MM.1S (cell line): Measurements from ENCODE around the gene BMP3.
"Not testable (repeated sequence)": the region's sequence is repeated elsewhere in the genome, so short reads cannot be mapped to it uniquely, and the experiment has no call there.

Experiments used
- DNase-seq: peaks from one replicate; pipeline ENCODE4 v3.0.0-alpha.2; 2015
- H2AFZ ChIP-seq: fragments of 300-600 bp; sonication (generic); 2 replicates; pipeline ENCODE4 v1.6.0; 2016; ENCODE audit warnings: antibody characterized with exemption, low read length
- H3F3A ChIP-seq: fragments of 300-600 bp; sonication (generic); 2 replicates; pipeline ENCODE4 v1.6.1; 2016; ENCODE audit warnings: mild to moderate bottlenecking, antibody characterized with exemption, low read length, moderate library complexity, mixed read lengths; ENCODE audit not compliant: insufficient read depth
- H3K27ac ChIP-seq: fragments of 300-600 bp; sonication (generic); 2 replicates; pipeline ENCODE4 v1.5.1; 2016; ENCODE audit warnings: mild to moderate bottlenecking, low read length
- H3K27me3 ChIP-seq: fragments of 300-600 bp; sonication (generic); replicated peaks from 2 replicates; pipeline ENCODE4 v1.6.0; 2016; ENCODE audit warnings: low read length; ENCODE audit not compliant: insufficient read depth
- H3K36me3 ChIP-seq: fragments of 300-600 bp; sonication (generic); replicated peaks from 2 replicates; pipeline ENCODE4 v1.6.1; 2016; ENCODE audit warnings: mild to moderate bottlenecking, low read length, mixed read lengths; ENCODE audit not compliant: insufficient read depth
- H3K4me1 ChIP-seq: fragments of 300-600 bp; sonication (generic); 2 replicates; pipeline ENCODE4 v1.6.1; 2016; ENCODE audit warnings: low read length, mixed read lengths
- H3K4me2 ChIP-seq: fragments of 300-600 bp; sonication (generic); 2 replicates; pipeline ENCODE4 v1.6.0; 2016; ENCODE audit warnings: low read depth, low read length
- H3K4me3 ChIP-seq: fragments of 300-600 bp; sonication (generic); 2 replicates; pipeline ENCODE4 v1.5.1; 2016; ENCODE audit warnings: low read length, mixed read lengths
- H3K79me2 ChIP-seq: fragments of 300-600 bp; sonication (generic); 2 replicates; pipeline ENCODE4 v1.6.1; 2016; ENCODE audit warnings: mixed run types, low read length, mixed read lengths
- H3K9ac ChIP-seq: fragments of 300-600 bp; sonication (generic); 2 replicates; pipeline ENCODE4 v1.6.1; 2016; ENCODE audit warnings: low read length, mixed read lengths
- H3K9me2 ChIP-seq: fragments of 300-600 bp; sonication (generic); replicated peaks from 2 replicates; pipeline ENCODE4 v1.6.1; 2016; ENCODE audit warnings: mild to moderate bottlenecking, low read length, mixed read lengths; ENCODE audit not compliant: insufficient read depth
- H3K9me3 ChIP-seq: fragments of 300-600 bp; sonication (generic); replicated peaks from 2 replicates; pipeline ENCODE4 v1.6.1; 2016; ENCODE audit warnings: mild to moderate bottlenecking, low read length, mixed read lengths; ENCODE audit not compliant: insufficient read depth
- H4K20me1 ChIP-seq: fragments of 300-600 bp; sonication (generic); 2 replicates; pipeline ENCODE4 v1.6.1; 2016; ENCODE audit warnings: mild to moderate bottlenecking, low read length, moderate library complexity, mixed read lengths; ENCODE audit not compliant: insufficient read depth
- CTCF ChIP-seq: fragments of 300-600 bp; sonication (generic); IDR thresholded peaks from 2 replicates; pipeline ENCODE4 v1.5.1; 2016; ENCODE audit warnings: antibody characterized with exemption, low read length, mixed read lengths
- EZH2 ChIP-seq: fragments of 300-600 bp; sonication (generic); optimal IDR thresholded peaks from 2 replicates; pipeline ENCODE3; 2017; ENCODE audit warnings: low read depth, mild to moderate bottlenecking, antibody characterized with exemption, low read length, mixed read lengths
- EZH2phosphoT487 ChIP-seq: fragments of 300-600 bp; sonication (generic); IDR thresholded peaks from 2 replicates; pipeline ENCODE4 v1.6.1; 2018; ENCODE audit warnings: antibody characterized with exemption, low read length

Gene BMP3

GRCh38 chr4:80990851-80991250 lies 39.7 kb upstream of the BMP3 start:
- Histone ChIP-seq H3K4me1 (no peaks in the 10 kb centered on the region), H3K36me3 (no peaks in the 10 kb centered on the region), H3K9ac (no peak overlapping the region), H3F3A (no peaks in the 10 kb centered on the region), H3K9me2 (no peaks in the 10 kb centered on the region), H2AFZ (no peak overlapping the region), H3K9me3 (no peaks in the 10 kb centered on the region), H3K4me3 (no peak overlapping the region), H3K27ac (no peak overlapping the region), H3K4me2 (no peak overlapping the region), H3K79me2 (no peaks in the 10 kb centered on the region), H4K20me1 (no peaks in the 10 kb centered on the region), H3K27me3 (no peaks in the 10 kb centered on the region)
- no peak for DNase-seq
- TF ChIP-seq CTCF (no peak), EZH2phosphoT487 (no peak), EZH2 (no peak)

GRCh38 chr4:80999943-81000342 lies 30.6 kb upstream of the BMP3 start:
- Histone ChIP-seq H3K4me2 (no peak overlapping the region), H3K4me1 (no peaks in the 10 kb centered on the region), H3F3A (no peaks in the 10 kb centered on the region), H3K9me3 (no peaks in the 10 kb centered on the region), H4K20me1 (no peaks in the 10 kb centered on the region), H3K4me3 (no peak overlapping the region), H3K9ac (no peak overlapping the region), H2AFZ (no peak overlapping the region), H3K36me3 (no peaks in the 10 kb centered on the region), H3K79me2 (no peaks in the 10 kb centered on the region), H3K9me2 (no peaks in the 10 kb centered on the region), H3K27me3 (no peaks in the 10 kb centered on the region), H3K27ac (no peak overlapping the region)
- DNase-seq = no peak
- TF ChIP-seq CTCF (no peak), EZH2 (no peak), EZH2phosphoT487 (no peak)

- no peaks in the 10 kb centered on the region for H3K9me3 ChIP-seq
- DNase-seq = no peak
- no peak overlapping the region for H3K27ac ChIP-seq
- no peak overlapping the region for H2AFZ ChIP-seq
- H3F3A ChIP-seq = no peaks in the 10 kb centered on the region
- H3K9me2 ChIP-seq = no peaks in the 10 kb centered on the region
- H3K79me2 ChIP-seq = no peaks in the 10 kb centered on the region
- H3K4me3 ChIP-seq = no peak overlapping the region
- no peaks in the 10 kb centered on the region for H3K27me3 ChIP-seq
- TF ChIP-seq CTCF = no peak
- TF ChIP-seq EZH2 = no peak
- TF ChIP-seq EZH2phosphoT487 = no peak
- H3K36me3 ChIP-seq = no peaks in the 10 kb centered on the region
- H4K20me1 ChIP-seq = no peaks in the 10 kb centered on the region
- H3K4me2 ChIP-seq = no peak overlapping the region
- H3K9ac ChIP-seq = no peak overlapping the region
- no peaks in the 10 kb centered on the region for H3K4me1 ChIP-seq
Observed at GRCh38 chr4:81003597-81004111, 26.9 kb upstream of the BMP3 start.

GRCh38 chr4:81007417-81007816 lies 23.1 kb upstream of the BMP3 start:
- no peak overlapping the region for H3K4me2 ChIP-seq
- no peaks in the 10 kb centered on the region for H4K20me1 ChIP-seq
- TF ChIP-seq CTCF (no peak), EZH2phosphoT487 (no peak), EZH2 (no peak)
- no peaks in the 10 kb centered on the region for H3K79me2 ChIP-seq
- no peaks in the 10 kb centered on the region for H3K36me3 ChIP-seq
- H2AFZ ChIP-seq = no peak overlapping the region
- no peaks in the 10 kb centered on the region for H3K9me3 ChIP-seq
- no peak overlapping the region for H3K27ac ChIP-seq
- no peaks in the 10 kb centered on the region for H3K27me3 ChIP-seq
- H3F3A ChIP-seq = no peaks in the 10 kb centered on the region
- H3K4me3 ChIP-seq = no peak overlapping the region
- DNase-seq = no peak
- H3K4me1 ChIP-seq = no peaks in the 10 kb centered on the region
- H3K9ac ChIP-seq = no peak overlapping the region
- no peaks in the 10 kb centered on the region for H3K9me2 ChIP-seq

GRCh38 chr4:81016566-81016965 lies 13.9 kb upstream of the BMP3 start:
- H3K27me3 ChIP-seq, H2AFZ ChIP-seq, H3K27ac ChIP-seq, H3K36me3 ChIP-seq, H3K79me2 ChIP-seq, H3K9ac ChIP-seq, H3K9me2 ChIP-seq, DNase-seq, H3K4me3 ChIP-seq, H3K9me3 ChIP-seq, H4K20me1 ChIP-seq, H3K4me2 ChIP-seq, H3K4me1 ChIP-seq, H3F3A ChIP-seq: not testable (repeated sequence)
